SK-N-SH treated with all-trans-retinoic acid at 6 μM for 48 hours (cell line): Measurements from ENCODE around the gene CHI3L1.

ENCODE experiments used
- ATAC-seq: fragments of 200-7000 bp; cut with Tn5 transposase; 3 replicates; pipeline ENCODE4 v1.9.1; 2020; ENCODE audit warnings: mild to moderate bottlenecking, moderate library complexity
- ARNTL ChIP-seq: fragments of 450-650 bp; formaldehyde crosslinking; IDR thresholded peaks from 2 replicates; pipeline ENCODE4 v1.5.0; 2020; ENCODE audit warnings: low read depth, mild to moderate bottlenecking, moderate library complexity, borderline replicate concordance
- BACH2 ChIP-seq: fragments of 250-450 bp; sonication (Bioruptor Pico); IDR thresholded peaks from 2 replicates; pipeline ENCODE4 v1.9.0; 2021; ENCODE audit warnings: mild to moderate bottlenecking, borderline replicate concordance
- CSDC2 ChIP-seq: fragments of 250-450 bp; sonication (Bioruptor Pico); IDR thresholded peaks from 2 replicates; pipeline ENCODE4 v1.5.0; 2020; ENCODE audit warnings: mild to moderate bottlenecking, moderate library complexity
- ESRRG ChIP-seq: fragments of 250-450 bp; sonication (Bioruptor Pico); IDR thresholded peaks from 2 replicates; pipeline ENCODE4 v1.6.1; 2021; ENCODE audit warnings: mild to moderate bottlenecking
- GLIS3 ChIP-seq: fragments of 250-450 bp; sonication (Bioruptor Pico); IDR thresholded peaks from 2 replicates; pipeline ENCODE4 v1.5.0; 2020; ENCODE audit warnings: mild to moderate bottlenecking, moderate library complexity
- ISL1 ChIP-seq: fragments of 250-450 bp; sonication (Bioruptor Pico); IDR thresholded peaks from 2 replicates; pipeline ENCODE4 v2.1.2; 2022; ENCODE audit warnings: mild to moderate bottlenecking, moderate library complexity
- OSR1 ChIP-seq: fragments of 250-450 bp; sonication (Bioruptor Pico); IDR thresholded peaks from 2 replicates; pipeline ENCODE4 v1.8.0; 2022; ENCODE audit warnings: moderate library complexity, mild to moderate bottlenecking, inconsistent platforms
- PPARA ChIP-seq: fragments of 250-450 bp; sonication (Bioruptor Pico); IDR thresholded peaks from 2 replicates; pipeline ENCODE4 v1.5.0; 2020; ENCODE audit warnings: mild to moderate bottlenecking, borderline replicate concordance
- RARB ChIP-seq: fragments of 250-450 bp; sonication (Bioruptor Pico); IDR thresholded peaks from 2 replicates; pipeline ENCODE4 v1.8.0; 2021; ENCODE audit warnings: mild to moderate bottlenecking, moderate library complexity
- SNAI2 ChIP-seq: fragments of 250-450 bp; sonication (Bioruptor Pico); IDR thresholded peaks from 2 replicates; pipeline ENCODE4 v1.5.0; 2020; ENCODE audit warnings: mild to moderate bottlenecking, moderate library complexity
- TCF4 ChIP-seq: fragments of 250-450 bp; sonication (Bioruptor Pico); IDR thresholded peaks from 2 replicates; pipeline ENCODE4 v1.8.0; 2021; ENCODE audit warnings: mild to moderate bottlenecking, moderate library complexity, borderline replicate concordance
- TOX ChIP-seq: fragments of 250-450 bp; sonication (Bioruptor Pico); IDR thresholded peaks from 2 replicates; pipeline ENCODE4 v1.8.0; 2021; ENCODE audit warnings: mild to moderate bottlenecking, moderate library complexity, borderline replicate concordance
- ZFP3 ChIP-seq: fragments of 250-450 bp; sonication (Bioruptor Pico); IDR thresholded peaks from 2 replicates; pipeline ENCODE4 v1.5.0; 2020; ENCODE audit warnings: mild to moderate bottlenecking, moderate library complexity
- ZFP30 ChIP-seq: fragments of 450-650 bp; formaldehyde crosslinking; IDR thresholded peaks from 2 replicates; pipeline ENCODE4 v1.5.0; 2022; ENCODE audit warnings: mild to moderate bottlenecking, moderate library complexity
- ZNF70 ChIP-seq: fragments of 450-650 bp; formaldehyde crosslinking; IDR thresholded peaks from 2 replicates; pipeline ENCODE4 v1.5.0; 2020; ENCODE audit warnings: mild to moderate bottlenecking, moderate library complexity
- ZNF8 ChIP-seq: fragments of 450-650 bp; formaldehyde crosslinking; IDR thresholded peaks from 2 replicates; pipeline ENCODE4 v1.5.0; 2020; ENCODE audit warnings: mild to moderate bottlenecking, moderate library complexity
- TF ChIP-seq, protein P1 (sequence below): fragments of 250-450 bp; sonication (Bioruptor Pico); IDR thresholded peaks from 2 replicates; pipeline ENCODE4 v1.8.0; 2021; ENCODE audit warnings: low read depth, mild to moderate bottlenecking, moderate library complexity, borderline replicate concordance
- TF ChIP-seq, protein P2 (sequence below): fragments of 250-450 bp; sonication (Bioruptor Pico); IDR thresholded peaks from 2 replicates; pipeline ENCODE4 v1.5.1; 2021; ENCODE audit warnings: mild to moderate bottlenecking, moderate library complexity
- TF ChIP-seq, protein P3 (sequence below): fragments of 250-450 bp; sonication (Bioruptor Pico); IDR thresholded peaks from 2 replicates; pipeline ENCODE4 v1.5.1; 2020; ENCODE audit warnings: low read depth, mild to moderate bottlenecking, moderate library complexity
- TF ChIP-seq, protein P4 (sequence below): fragments of 250-450 bp; sonication (Bioruptor Pico); IDR thresholded peaks from 2 replicates; pipeline ENCODE4 v1.5.0; 2020; ENCODE audit warnings: mild to moderate bottlenecking, moderate library complexity
- TF ChIP-seq, protein P5 (sequence below): fragments of 250-450 bp; sonication (Bioruptor Pico); IDR thresholded peaks from 2 replicates; pipeline ENCODE4 v1.8.0; 2020; ENCODE audit warnings: mild to moderate bottlenecking, moderate library complexity, borderline replicate concordance

The CHI3L1 gene

DNA sequence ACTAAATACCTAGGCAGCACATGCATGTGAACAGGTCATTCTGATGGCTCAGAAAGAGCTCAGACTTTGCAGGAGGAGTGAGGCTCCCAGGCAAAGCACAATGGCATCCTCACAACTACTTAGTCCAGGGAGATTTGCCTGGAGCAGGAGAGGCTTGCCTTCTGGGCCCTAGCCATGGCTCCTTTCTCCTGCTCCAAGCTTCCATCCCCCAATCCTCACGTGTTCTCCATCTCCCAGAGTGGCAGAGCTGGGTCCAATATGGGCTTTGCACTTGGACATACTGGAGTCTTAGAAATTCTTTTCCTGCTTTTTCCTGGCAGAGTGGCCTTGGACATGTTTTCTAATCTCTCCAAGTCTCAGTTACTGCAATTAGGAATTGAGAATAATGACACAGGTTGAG, 26.7 kb downstream of the CHI3L1 start:
- TF ChIP-seq ISL1 (no peak), TOX (CRISPR knock-in tag) (no peak), ZNF70 (CRISPR knock-in tag) (no peak), PPARA (CRISPR knock-in tag) (no peak), ZFP3 (CRISPR knock-in tag) (no peak), SNAI2 (no peak), ESRRG (no peak), RARB (CRISPR knock-in tag) (no peak), OSR1 (CRISPR knock-in tag) (no peak), GLIS3 (no peak), ZNF8 (CRISPR knock-in tag) (no peak)
- TF ChIP-seq, protein P1, sequence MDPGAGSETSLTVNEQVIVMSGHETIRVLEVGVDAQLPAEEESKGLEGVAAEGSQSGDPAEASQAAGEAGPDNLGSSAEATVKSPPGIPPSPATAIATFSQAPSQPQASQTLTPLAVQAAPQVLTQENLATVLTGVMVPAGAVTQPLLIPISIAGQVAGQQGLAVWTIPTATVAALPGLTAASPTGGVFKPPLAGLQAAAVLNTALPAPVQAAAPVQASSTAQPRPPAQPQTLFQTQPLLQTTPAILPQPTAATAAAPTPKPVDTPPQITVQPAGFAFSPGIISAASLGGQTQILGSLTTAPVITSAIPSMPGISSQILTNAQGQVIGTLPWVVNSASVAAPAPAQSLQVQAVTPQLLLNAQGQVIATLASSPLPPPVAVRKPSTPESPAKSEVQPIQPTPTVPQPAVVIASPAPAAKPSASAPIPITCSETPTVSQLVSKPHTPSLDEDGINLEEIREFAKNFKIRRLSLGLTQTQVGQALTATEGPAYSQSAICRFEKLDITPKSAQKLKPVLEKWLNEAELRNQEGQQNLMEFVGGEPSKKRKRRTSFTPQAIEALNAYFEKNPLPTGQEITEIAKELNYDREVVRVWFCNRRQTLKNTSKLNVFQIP (CRISPR knock-in tag) = no peak
- TF ChIP-seq, protein P2, sequence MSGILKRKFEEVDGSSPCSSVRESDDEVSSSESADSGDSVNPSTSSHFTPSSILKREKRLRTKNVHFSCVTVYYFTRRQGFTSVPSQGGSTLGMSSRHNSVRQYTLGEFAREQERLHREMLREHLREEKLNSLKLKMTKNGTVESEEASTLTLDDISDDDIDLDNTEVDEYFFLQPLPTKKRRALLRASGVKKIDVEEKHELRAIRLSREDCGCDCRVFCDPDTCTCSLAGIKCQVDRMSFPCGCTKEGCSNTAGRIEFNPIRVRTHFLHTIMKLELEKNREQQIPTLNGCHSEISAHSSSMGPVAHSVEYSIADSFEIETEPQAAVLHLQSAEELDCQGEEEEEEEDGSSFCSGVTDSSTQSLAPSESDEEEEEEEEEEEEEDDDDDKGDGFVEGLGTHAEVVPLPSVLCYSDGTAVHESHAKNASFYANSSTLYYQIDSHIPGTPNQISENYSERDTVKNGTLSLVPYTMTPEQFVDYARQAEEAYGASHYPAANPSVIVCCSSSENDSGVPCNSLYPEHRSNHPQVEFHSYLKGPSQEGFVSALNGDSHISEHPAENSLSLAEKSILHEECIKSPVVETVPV = no peak
- TF ChIP-seq, protein P3, sequence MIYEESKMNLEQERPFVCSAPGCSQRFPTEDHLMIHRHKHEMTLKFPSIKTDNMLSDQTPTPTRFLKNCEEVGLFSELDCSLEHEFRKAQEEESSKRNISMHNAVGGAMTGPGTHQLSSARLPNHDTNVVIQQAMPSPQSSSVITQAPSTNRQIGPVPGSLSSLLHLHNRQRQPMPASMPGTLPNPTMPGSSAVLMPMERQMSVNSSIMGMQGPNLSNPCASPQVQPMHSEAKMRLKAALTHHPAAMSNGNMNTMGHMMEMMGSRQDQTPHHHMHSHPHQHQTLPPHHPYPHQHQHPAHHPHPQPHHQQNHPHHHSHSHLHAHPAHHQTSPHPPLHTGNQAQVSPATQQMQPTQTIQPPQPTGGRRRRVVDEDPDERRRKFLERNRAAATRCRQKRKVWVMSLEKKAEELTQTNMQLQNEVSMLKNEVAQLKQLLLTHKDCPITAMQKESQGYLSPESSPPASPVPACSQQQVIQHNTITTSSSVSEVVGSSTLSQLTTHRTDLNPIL (CRISPR knock-in tag) = no peak
- TF ChIP-seq, protein P4, sequence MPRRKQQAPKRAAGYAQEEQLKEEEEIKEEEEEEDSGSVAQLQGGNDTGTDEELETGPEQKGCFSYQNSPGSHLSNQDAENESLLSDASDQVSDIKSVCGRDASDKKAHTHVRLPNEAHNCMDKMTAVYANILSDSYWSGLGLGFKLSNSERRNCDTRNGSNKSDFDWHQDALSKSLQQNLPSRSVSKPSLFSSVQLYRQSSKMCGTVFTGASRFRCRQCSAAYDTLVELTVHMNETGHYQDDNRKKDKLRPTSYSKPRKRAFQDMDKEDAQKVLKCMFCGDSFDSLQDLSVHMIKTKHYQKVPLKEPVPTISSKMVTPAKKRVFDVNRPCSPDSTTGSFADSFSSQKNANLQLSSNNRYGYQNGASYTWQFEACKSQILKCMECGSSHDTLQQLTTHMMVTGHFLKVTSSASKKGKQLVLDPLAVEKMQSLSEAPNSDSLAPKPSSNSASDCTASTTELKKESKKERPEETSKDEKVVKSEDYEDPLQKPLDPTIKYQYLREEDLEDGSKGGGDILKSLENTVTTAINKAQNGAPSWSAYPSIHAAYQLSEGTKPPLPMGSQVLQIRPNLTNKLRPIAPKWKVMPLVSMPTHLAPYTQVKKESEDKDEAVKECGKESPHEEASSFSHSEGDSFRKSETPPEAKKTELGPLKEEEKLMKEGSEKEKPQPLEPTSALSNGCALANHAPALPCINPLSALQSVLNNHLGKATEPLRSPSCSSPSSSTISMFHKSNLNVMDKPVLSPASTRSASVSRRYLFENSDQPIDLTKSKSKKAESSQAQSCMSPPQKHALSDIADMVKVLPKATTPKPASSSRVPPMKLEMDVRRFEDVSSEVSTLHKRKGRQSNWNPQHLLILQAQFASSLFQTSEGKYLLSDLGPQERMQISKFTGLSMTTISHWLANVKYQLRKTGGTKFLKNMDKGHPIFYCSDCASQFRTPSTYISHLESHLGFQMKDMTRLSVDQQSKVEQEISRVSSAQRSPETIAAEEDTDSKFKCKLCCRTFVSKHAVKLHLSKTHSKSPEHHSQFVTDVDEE (CRISPR knock-in tag) = no peak
- TF ChIP-seq, protein P5, sequence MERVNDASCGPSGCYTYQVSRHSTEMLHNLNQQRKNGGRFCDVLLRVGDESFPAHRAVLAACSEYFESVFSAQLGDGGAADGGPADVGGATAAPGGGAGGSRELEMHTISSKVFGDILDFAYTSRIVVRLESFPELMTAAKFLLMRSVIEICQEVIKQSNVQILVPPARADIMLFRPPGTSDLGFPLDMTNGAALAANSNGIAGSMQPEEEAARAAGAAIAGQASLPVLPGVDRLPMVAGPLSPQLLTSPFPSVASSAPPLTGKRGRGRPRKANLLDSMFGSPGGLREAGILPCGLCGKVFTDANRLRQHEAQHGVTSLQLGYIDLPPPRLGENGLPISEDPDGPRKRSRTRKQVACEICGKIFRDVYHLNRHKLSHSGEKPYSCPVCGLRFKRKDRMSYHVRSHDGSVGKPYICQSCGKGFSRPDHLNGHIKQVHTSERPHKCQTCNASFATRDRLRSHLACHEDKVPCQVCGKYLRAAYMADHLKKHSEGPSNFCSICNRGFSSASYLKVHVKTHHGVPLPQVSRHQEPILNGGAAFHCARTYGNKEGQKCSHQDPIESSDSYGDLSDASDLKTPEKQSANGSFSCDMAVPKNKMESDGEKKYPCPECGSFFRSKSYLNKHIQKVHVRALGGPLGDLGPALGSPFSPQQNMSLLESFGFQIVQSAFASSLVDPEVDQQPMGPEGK (CRISPR knock-in tag) = no peak
- TF ChIP-seq, all 23 proteins: peak for 0
- no peak for ATAC-seq

DNA sequence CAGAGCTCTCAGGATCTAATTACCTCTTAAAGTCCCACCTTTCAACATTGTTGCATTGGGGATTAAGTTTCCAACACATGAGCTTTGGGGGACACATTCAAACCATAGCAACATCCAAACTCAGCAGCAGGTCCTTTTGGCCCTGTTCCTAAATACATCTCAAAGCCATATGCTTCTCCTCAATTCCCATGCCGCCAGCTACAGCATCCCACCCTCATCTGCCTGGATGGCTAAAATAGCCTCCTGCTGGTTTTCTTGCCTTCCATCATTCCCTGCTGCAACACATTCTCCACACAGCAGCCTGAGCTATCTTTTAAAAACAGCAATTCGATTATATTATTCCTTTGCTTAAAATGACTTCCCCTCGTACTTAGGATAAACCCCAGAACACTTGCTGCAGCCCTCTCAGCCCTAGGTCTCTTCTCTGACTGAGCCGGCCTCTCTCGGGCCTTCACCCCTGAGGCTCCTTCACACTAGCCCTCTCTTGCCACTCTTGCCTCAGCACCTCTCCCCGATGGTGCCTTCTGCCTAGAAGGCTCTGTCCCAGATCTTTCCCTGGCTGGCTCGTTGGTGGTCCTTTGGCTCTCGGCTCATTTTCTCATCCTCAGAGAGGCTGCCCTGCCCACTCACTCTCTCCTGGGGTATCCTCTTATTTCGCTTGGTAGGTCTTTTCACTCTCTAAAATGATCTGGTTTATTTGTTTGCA, 27.4 kb downstream of the CHI3L1 start:
- TF ChIP-seq BACH2 (no peak), ARNTL (CRISPR knock-in tag) (no peak), ZFP30 (CRISPR knock-in tag) (no peak), ZNF70 (CRISPR knock-in tag) (no peak), RARB (CRISPR knock-in tag) (no peak), TCF4 (CRISPR knock-in tag) (no peak), ZNF8 (CRISPR knock-in tag) (no peak), OSR1 (CRISPR knock-in tag) (no peak), CSDC2 (CRISPR knock-in tag) (no peak)
- TF ChIP-seq, protein P1 (CRISPR knock-in tag) = no peak
- TF ChIP-seq, protein P2 = no peak
- TF ChIP-seq, all 23 proteins: peak for 0
- no peak for ATAC-seq
